ENCODE results near the gene CTIF.

GRCh38 chr18:48554610-48555400 is 16.0 kb downstream of the CTIF start:
- TF ChIP-seq POLR2AphosphoS5 (IDR thresholded peaks at IDR 0.05; ENCODE audit: borderline replicate concordance, low read depth, low read length) (no peak), EZH2 (IDR thresholded peaks at IDR 0.05) (no peak), FOXP2 (optimal IDR thresholded peaks at IDR 0.05; ENCODE audit: control extremely low read depth, extremely low read length, insufficient read depth) (no peak)
